DMS 273 treated with DMSO at 0.1 percent for 48 hours (cell line): ENCODE measurements around the gene ACTR3.
A peak's percentile ranks its signal among the peaks of the same experiment; 100 is the strongest.
"Not testable (repeated sequence)": the region's sequence is repeated elsewhere in the genome, so short reads cannot be mapped to it uniquely, and the experiment has no call there.

Experiments used
- DNase-seq: peaks from one replicate; lab custom pipeline; 2025; lab: John Stamatoyannopoulos, UW

The ACTR3 gene

DNA sequence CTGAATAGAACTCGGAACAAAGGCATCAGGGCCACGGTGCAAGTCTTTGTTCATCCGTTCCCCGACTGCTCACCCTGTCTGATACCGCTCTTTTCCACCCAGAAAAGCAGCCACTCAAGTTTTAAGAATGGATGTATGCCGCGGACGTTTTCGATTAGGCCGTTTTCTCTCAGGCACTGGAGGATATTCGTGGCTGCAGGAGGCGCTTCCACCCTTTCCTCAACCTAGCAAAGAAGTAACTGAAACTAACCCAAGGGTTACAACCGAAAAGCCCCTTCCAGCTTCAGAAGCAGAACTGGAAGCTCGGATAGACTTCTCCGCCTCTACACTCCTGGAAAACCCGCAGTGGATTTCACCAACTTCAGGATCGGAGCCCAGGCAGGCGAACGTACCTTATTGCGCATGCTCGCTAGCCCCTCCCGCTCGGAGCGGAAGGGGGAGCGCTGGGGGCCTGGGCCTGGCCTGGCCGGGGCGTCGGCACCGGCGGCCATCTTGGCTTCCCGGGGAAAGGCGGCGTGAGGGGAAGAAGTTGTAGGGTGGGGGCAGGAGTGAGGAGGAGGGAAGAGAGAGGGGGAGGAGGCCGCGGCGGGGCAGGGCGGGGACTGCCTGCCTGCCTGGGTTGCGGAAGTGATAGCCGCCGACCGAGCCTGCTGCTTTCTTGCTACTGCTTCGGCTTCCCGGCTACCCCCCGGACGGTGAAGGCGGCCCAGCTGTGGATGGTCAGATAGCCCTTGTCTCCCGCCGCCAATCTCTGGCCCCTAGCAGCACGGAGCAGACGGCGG lies at the start of gene ACTR3:
Gene ACTR3, plus strand, starts transcription at position 619 of the 782 bp plus-strand sequence. CDS start 191 bp downstream, outside the sequence.
- peak; percentile 96 for DNase-seq

GRCh38 chr2:113840518-113840917 lies 49.4 kb upstream of the ACTR3 start:
- no peak for DNase-seq

GRCh38 chr2:113842919-113843736 lies 46.8 kb upstream of the ACTR3 start:
- no peak for DNase-seq

GRCh38 chr2:113843737-113844050 lies 46.2 kb upstream of the ACTR3 start:
- DNase-seq, result not testable (repeated sequence)

DNA sequence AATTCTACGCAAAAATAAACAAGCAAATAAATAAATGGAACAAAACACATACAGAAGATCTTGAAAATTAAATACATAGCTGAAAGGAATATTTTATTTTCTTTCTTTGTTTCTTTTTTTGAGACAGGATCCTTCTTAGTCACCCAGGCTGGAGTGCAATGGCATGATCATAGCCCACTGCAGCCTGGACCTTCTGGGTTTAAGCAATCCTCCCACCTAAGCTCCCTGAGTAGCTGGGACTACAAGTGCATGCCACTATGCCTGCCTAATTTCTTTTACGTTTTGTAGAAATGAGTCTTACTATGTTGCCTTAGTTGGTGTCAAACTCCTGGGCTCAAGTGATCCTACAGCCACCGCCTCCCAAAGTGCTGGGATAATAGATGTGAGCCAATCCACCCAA lies 44.6 kb upstream of the ACTR3 start:
- DNase-seq, result no peak

- DNase-seq, result not testable (repeated sequence)
Measured at GRCh38 chr2:113845796-113846195, 44.1 kb upstream of the ACTR3 start.

DNA sequence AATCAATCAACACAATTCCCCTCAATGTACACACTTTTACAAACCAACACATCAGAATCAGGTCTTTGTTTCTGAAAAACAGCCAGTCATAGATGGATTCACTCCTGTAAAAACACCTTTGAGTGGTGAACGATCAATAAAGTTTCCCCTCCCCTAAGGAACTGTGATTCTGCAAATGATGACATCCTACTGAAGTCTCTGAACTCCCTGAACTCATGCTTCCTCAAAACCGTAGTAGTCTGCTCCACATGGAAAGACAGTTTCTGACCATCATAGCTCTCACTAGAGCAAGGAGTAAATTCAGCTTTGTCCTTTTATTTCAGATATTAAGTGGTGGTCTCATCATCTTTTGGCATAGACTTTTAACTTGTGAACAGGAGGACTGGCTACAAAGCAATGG lies 43.5 kb upstream of the ACTR3 start:
- DNase-seq, result no peak

DNA sequence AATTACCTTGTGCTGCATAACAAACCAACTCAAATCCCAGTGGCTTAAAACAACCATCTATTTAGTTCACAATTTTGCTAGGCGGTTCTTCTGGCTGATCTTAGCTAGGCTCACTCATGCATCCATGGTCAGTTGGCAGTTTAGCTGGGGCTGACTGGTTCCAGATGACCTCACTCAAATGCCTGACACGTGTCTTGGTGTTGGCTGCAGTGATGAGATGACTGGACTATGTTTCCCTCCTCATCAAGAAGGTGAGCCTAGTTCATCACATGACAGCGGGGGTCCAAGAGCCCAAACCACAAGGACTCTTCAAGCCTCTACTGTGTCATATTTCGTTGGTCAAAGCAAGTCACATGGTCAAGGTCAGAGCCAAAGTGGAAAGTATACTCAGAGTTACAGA lies 42.7 kb upstream of the ACTR3 start:
- DNase-seq, result no peak

GRCh38 chr2:113848758-113849415 lies 41.0 kb upstream of the ACTR3 start:
- DNase-seq, result no peak

- DNase-seq, result no peak
Measured at GRCh38 chr2:113850687-113851086, 39.2 kb upstream of the ACTR3 start.

GRCh38 chr2:113851640-113852039 lies 38.2 kb upstream of the ACTR3 start:
- DNase-seq, result no peak

GRCh38 chr2:113854208-113854607 lies 35.7 kb upstream of the ACTR3 start:
- DNase-seq, result no peak

DNA sequence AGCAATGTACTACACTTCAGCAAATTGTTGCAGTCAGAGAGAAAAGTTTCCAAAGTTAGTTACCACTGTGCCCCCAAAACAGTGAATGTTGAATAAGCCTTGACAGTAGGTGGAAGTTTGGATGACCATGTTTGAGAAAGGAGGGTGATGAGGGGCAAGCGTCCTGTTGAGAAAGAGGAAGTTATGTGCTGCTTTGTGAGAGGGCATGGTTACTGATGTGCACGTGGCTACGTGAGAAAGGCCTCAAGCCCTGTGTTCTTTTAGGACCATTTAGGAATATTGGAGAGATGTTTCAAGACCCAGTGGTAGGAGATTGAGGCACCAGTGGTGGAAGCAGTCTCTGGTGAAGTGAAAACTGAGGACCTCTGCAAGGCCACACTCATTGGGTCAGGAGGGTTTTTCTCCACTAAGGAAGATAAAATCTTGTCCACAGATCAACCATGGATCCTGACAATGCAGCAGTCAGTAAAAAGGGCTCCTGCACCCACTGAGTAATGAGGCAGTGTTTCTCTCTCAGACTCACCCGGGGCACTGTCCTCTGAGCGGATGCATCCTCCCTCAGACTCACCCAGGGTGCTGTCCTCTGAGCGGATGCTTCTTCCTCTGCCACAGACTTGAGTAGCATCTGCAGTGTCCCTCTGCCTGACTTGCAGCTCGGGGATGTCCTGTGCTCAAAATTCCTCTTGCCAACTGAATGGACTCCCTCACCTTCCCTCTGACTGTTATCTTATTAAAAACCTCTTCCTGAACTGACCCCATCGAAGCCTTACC lies 34.7 kb upstream of the ACTR3 start:
- DNase-seq, result no peak

DNA sequence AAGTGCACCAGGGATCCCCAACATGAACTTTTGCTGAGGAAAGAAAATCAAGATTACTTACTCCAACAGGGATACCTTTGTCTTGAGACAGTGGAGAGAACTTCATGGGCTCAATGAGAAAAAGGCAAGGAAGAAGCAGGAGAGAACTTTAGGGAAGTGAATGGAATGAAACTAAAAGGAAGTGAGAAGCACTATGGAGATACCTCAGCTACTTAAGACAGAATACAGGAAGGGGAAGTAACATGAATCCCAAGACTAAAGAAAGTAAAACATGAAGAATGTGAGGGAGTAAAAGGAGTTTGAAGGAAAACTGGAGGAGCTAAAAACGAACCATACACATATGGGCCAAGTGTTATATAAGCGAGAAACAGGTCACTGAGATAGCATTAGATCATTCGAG lies 32.4 kb upstream of the ACTR3 start:
- DNase-seq, result no peak

GRCh38 chr2:113858764-113859163 lies 31.1 kb upstream of the ACTR3 start:
- DNase-seq, result no peak

DNA sequence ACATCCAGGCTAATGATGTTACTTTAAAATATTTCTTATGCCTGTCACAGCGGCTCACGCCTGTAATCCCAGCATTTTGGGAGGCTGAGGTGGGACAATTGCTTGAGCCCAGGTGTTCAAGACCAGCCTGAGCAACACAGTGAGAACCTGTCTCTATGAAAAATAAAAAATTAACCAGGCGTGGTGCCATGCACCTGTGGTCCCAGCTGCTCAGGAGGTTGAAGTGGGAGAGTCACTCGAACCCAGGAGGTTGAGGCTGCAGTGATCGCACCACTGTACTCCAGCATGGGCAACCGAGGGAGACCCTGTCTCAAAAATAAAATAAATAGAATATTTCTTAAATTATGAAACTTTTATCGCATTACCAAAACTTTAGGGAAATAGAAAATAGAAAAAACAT lies 28.1 kb upstream of the ACTR3 start:
- DNase-seq, result no peak

DNA sequence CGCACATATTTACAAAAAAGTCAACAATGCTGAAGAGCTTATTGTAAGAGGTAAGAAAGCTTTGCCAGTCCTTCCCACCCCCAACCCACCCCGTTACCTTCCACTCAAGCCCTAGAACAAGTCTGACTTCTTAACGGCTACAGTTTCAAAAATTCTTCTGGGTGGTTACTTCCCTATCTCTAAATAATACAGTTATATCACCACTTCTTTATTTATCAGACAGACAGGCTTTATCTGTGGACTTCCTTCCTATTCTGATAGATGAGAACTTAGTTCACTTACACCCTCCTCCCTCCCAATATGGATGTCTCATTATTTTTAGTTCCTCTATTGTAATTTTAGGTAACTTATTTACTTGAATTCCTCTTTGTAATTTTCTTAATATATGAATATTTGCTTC lies 26.7 kb upstream of the ACTR3 start:
- no peak for DNase-seq

DNA sequence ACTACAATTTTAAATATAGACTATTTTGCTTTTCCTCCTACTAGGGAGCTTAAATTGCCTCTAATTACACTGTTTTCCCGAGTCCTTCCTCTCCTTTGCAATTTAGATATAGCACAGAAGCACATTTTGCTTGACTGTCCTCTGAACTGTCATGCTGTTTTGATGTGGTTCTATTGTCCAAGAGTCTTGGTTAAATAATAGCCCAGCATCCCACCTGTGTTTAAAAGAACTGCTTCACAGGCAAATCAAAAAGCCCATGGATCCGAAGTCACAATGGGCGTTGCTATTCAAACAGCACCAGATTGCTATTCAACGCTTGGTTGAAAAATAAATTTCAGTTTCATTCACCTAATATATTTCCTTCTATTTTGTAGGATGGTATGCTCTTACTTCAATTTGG lies 22.3 kb upstream of the ACTR3 start:
- DNase-seq, result no peak

DNA sequence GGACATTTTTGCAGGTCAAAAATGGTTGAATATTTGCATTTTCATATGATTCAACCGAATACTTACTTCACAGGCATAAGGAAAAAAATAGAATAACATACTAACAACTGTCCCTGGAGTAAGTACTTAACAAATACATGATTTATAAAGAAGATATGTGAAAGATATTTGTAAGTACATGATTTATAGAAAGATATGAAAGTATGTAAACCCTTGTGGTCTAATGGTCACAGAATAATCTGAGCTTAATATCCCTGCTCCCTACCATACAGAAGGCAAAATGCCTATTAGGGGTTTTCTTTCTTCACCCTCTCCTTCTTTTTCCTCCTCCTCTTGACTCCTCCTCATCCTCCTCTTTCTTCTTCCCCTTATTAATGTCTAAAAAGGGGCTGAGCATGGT lies 20.6 kb upstream of the ACTR3 start:
- DNase-seq, result no peak

DNA sequence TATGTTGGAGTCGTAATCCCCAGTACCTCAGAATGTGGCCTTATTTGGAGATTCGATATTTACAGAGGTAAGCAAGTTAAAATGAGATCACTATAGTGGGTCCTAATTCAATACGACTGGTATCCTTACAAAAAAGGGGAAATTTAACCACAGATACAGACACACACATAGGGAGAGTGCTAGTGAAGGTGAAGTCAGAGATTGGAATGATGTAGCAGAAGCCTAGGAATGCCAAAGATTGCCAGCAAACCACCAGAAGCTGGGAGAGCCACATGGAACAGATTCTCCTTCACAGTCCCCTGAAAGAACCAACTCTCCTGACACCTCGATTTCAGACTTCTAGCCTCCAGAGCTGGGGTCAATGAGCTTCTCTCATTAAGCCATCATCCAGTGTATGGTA lies 17.7 kb upstream of the ACTR3 start:
- no peak for DNase-seq

DNA sequence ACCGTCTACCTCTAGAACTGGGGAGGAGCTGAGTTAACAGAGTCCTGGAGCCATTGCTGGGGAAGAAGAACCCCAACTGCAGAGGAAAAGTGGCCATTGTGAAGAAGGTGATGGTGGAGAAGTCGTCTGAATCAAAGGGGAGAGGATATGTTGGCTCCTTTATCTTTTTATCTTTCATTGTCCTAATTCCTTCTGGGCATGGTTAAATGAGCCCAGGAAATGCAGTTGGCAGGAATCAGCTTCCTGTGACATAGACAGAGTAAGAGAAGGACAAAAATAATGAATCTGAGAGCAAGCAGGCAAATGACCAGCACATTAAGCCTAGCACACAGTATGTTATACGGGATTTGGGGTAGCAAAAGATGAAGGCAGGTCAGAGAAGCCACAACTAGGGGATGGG lies 16.0 kb upstream of the ACTR3 start:
- DNase-seq, result no peak

DNA sequence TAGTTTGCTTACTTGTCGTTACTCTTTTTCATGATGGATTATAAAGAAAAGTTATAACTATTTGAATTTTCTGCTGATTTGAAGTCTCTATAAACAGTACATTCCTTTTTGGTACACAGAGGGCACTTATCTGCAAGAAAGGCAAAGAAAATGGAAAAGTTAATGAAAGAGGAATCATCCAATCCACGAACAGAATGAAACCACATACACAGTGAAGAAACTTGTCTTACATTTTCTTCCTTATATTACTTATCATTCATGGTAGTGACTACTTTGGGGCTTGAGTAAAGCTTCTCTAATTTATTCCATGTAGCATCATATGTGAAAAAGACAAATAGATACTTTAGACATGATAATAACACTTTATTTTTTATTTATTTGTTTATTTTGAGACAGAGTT lies 14.8 kb upstream of the ACTR3 start:
- DNase-seq, result no peak
